SH-SY5Y (cell line): Measurements from ENCODE around the gene SPC24.

Source experiments
- GATA2 ChIP-seq: IDR thresholded peaks from 2 replicates; pipeline ENCODE4 v1.6.1; 2011; ENCODE audit warnings: mild to moderate bottlenecking, low read depth, low read length
- GATA3 ChIP-seq: IDR thresholded peaks from 2 replicates; pipeline ENCODE4 v1.6.1; 2011; ENCODE audit warnings: low read depth, mild to moderate bottlenecking, low read length, moderate library complexity

GRCh38 chr19:11191273-11191755 lies 35.7 kb upstream of the SPC24 start:
- TF ChIP-seq GATA2 (no peak), GATA3 (no peak)
